Endothelial cell of umbilical vein (primary cell): ENCODE data around the gene IL9. TPM values are rescaled to one million over a fixed set of nuclear protein-coding genes. Genes with fewer than 3 reads are reported as not detected.
"Not testable (repeated sequence)": the region's sequence is repeated elsewhere in the genome, so short reads cannot be mapped to it uniquely, and the experiment has no call there.

ENCODE experiments used
- BruUV-seq: library from RNA; stranded (reverse); fragments of 400-500 nt; replicated peaks from 2 replicates; lab custom pipeline; 2021; lab: Mats Ljungman, UMichigan
- CTCF ChIA-PET: fragments of 300-600, 350-600 bp; sonication (Branson Sonifier 250); formaldehyde crosslinking; loops from one replicate; lab custom pipeline; 2021; ENCODE audit warnings: antibody characterized with exemption, inconsistent platforms; lab: Charles Lee
- POLR2A ChIA-PET: fragments of 300-600, 350-600 bp; sonication (Branson Sonifier 250); formaldehyde crosslinking; loops from one replicate; lab custom pipeline; 2021; ENCODE audit warnings: antibody characterized with exemption, inconsistent platforms; lab: Charles Lee
- DNase-seq: peaks from one replicate; pipeline ENCODE4 v3.0.0-alpha.2; 2011; ENCODE audit warnings: low read depth, low spot score
- FAIRE-seq: peaks from 2 replicates; lab custom pipeline; 2011; peaks lifted over from hg19 to GRCh38; lab: Jason Lieb, UNC
- H2AFZ ChIP-seq: 2 replicates; pipeline ENCODE4 v1.6.0; 2012; ENCODE audit warnings: low read depth, low read length, control low read depth, inconsistent platforms
- H3K27ac ChIP-seq: 2 replicates; pipeline ENCODE4 v1.5.1; 2011; ENCODE audit warnings: low read depth, mild to moderate bottlenecking, control low read depth, low read length, moderate library complexity; ENCODE audit not compliant: insufficient read depth
- H3K27me3 ChIP-seq, 2 experiments: 2 replicates each; pipeline versions ENCODE4 v1.6.0 to v1.6.1; 2011; ENCODE audit warnings: low read length in 2 of 2, mixed read lengths in 1 of 2; ENCODE audit not compliant: control insufficient read depth in 2 of 2, insufficient read depth in 2 of 2
- H3K36me3 ChIP-seq, 2 experiments: 2 replicates in 1 of 2; 3 replicates in 1 of 2; pipeline ENCODE4 v1.5.1; 2011; ENCODE audit warnings: low read length in 2 of 2, mild to moderate bottlenecking in 1 of 2, moderate library complexity in 1 of 2; ENCODE audit not compliant: control insufficient read depth in 2 of 2, insufficient read depth in 2 of 2; ENCODE audit errors: extremely low read depth in 1 of 2
- H3K4me1 ChIP-seq: 3 replicates; pipeline ENCODE4 v1.5.1; 2011; ENCODE audit warnings: mild to moderate bottlenecking, low read length; ENCODE audit not compliant: control insufficient read depth, insufficient read depth; ENCODE audit errors: extremely low read depth
- H3K4me2 ChIP-seq: 2 replicates; pipeline ENCODE4 v1.6.1; 2011; ENCODE audit warnings: low read length, control low read depth, mixed read lengths; ENCODE audit not compliant: insufficient read depth
- H3K4me3 ChIP-seq, 3 experiments: fragments of 200-600 bp in 1 of 3; sonication (generic), shearing (Covaris generic) in 1 of 3; replicated peaks in 1 of 3; 2 replicates each; pipeline ENCODE4 v1.5.1; 2011 to 2016; ENCODE audit warnings: control low read depth in 3 of 3, low read length in 3 of 3, mild to moderate bottlenecking in 2 of 3, inconsistent platforms in 1 of 3, low read depth in 1 of 3, moderate library complexity in 1 of 3; ENCODE audit not compliant: insufficient read depth in 1 of 3
- H3K79me2 ChIP-seq: 2 replicates; pipeline ENCODE4 v1.6.0; 2012; ENCODE audit warnings: low read length, inconsistent platforms; ENCODE audit not compliant: control insufficient read depth, insufficient read depth
- H3K9ac ChIP-seq: replicated peaks from 2 replicates; pipeline ENCODE3; 2011; ENCODE audit warnings: low read length, control low read depth; ENCODE audit not compliant: insufficient read depth; ENCODE audit errors: extremely low read depth
- H3K9me1 ChIP-seq: replicated peaks from 3 replicates; pipeline ENCODE4 v1.6.0; 2011; ENCODE audit warnings: mild to moderate bottlenecking, low read length; ENCODE audit not compliant: control insufficient read depth, insufficient read depth; ENCODE audit errors: extremely low read depth
- H3K9me3 ChIP-seq: replicated peaks from 2 replicates; pipeline ENCODE4 v1.5.1; 2012; ENCODE audit warnings: low read length, inconsistent platforms; ENCODE audit not compliant: control insufficient read depth, insufficient read depth
- H4K20me1 ChIP-seq: replicated peaks from 2 replicates; pipeline ENCODE3; 2011; ENCODE audit warnings: mild to moderate bottlenecking, low read length; ENCODE audit not compliant: control insufficient read depth, insufficient read depth; ENCODE audit errors: extremely low read depth
- EZH2 ChIP-seq: IDR thresholded peaks from 2 replicates; pipeline ENCODE4 v1.6.1; 2012; ENCODE audit warnings: borderline replicate concordance, low read depth, mild to moderate bottlenecking, moderate library complexity, low read length, inconsistent platforms; ENCODE audit not compliant: severe bottlenecking
- FOS ChIP-seq: IDR thresholded peaks from 2 replicates; pipeline ENCODE4 v1.6.1; 2011; ENCODE audit warnings: mild to moderate bottlenecking, low read length, moderate library complexity, borderline replicate concordance; ENCODE audit not compliant: insufficient read depth
- GATA2 ChIP-seq: IDR thresholded peaks from 2 replicates; pipeline ENCODE4 v1.7.0; 2011; ENCODE audit warnings: low read depth, mild to moderate bottlenecking, moderate library complexity, mixed read lengths, low read length; ENCODE audit not compliant: insufficient read length, insufficient read depth
- JUN ChIP-seq: IDR thresholded peaks from 2 replicates; pipeline ENCODE4 v1.6.1; 2011; ENCODE audit warnings: borderline replicate concordance, low read depth; ENCODE audit not compliant: insufficient read length, insufficient read depth
- MYC ChIP-seq: IDR thresholded peaks from one replicate; pipeline ENCODE4 v1.6.1; 2011; ENCODE audit warnings: mild to moderate bottlenecking, low read depth, low read length
- POLR2A ChIP-seq: IDR thresholded peaks from 2 replicates; pipeline ENCODE4 v1.6.1; 2012; ENCODE audit warnings: low read depth, mild to moderate bottlenecking, control low read depth, low read length
- POLR2AphosphoS5 ChIP-seq: IDR thresholded peaks from 2 replicates; pipeline ENCODE4 v1.6.1; 2012; ENCODE audit warnings: low read depth, mild to moderate bottlenecking, control low read depth, low read length, moderate library complexity; ENCODE audit not compliant: insufficient read depth
- dilution Hi-C: fragments of 300-500 bp; cut with MboI; formaldehyde crosslinking; loops from one replicate; pipeline ENCODE4 v1.15.0; 2019; ENCODE audit warnings: low sequenced_read_pairs; ENCODE audit not compliant: extremely low pct_ligation_motif_present
- intact Hi-C: fragments of 100-400 bp; cut with micrococcal nuclease; formaldehyde crosslinking; loops from one replicate; pipeline ENCODE4 v1.10.0; 2022
- polyA plus RNA-seq, 4 experiments: library from polyadenylated mRNA; depleted of rRNA in 3 of 4; stranded (reverse) in 3 of 4; unstranded in 1 of 4; fragments of >200 nt; gene quantifications; 2 replicates each; pipeline versions ENCODE4 v1.2.1 to v1.2.3, GENCODE V29; 2011 to 2012; ENCODE audit warnings: missing spikeins in 1 of 4
- total RNA-seq: library from RNA; stranded (reverse); gene quantifications from 2 replicates; pipeline ENCODE4 v1.2.3, GENCODE V29; 2021
- TF ChIP-seq, protein P1 (sequence below), 2 donors: IDR thresholded peaks; 1 replicate in 1 of 2; 2 replicates in 1 of 2; pipeline ENCODE4 v1.5.1; 2011; ENCODE audit warnings: low read length in 2 of 2, mild to moderate bottlenecking in 2 of 2, moderate library complexity in 2 of 2, control low read depth in 1 of 2, inconsistent platforms in 1 of 2, low read depth in 1 of 2; ENCODE audit not compliant: insufficient read depth in 1 of 2; ENCODE audit errors: extremely low read depth in 1 of 2
- TF ChIP-seq, protein P2 (sequence below): IDR thresholded peaks from 2 replicates; pipeline ENCODE4 v1.6.1; 2011; ENCODE audit not compliant: insufficient read depth, insufficient read length

IL9 gene
- total and polyA plus RNA-seq, 2 donors (not counting 3 experiments of a cell fraction or from before 2014, with no cell fraction given): not detected

DNA sequence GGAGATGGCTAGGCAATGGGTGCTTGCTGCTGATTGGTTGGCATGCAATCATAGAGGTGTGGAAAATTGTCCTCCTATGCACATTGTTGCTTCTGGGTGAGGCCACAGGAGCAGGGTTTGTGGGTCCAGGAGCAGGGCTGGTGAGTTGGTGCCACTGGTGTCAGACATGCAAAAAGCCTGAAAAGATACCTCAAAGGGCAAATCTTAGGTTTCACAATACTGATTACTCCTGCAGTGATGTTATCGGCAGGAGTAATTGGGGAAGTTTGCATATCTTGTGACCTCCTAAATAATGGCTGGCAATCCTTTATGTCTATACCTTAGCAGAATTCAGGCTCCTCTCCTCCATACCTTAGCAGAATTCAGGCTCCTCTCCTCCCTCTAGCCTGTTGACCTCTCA, 36.0 kb downstream of the IL9 start:
- CTCF ChIA-PET: no interaction called here
- Histone ChIP-seq H3K27me3 (peaks cover 0 to 2% of the 10 kb centered on the region in 2 experiments), H3K36me3 (no peaks in the 10 kb centered on the region), H4K20me1 (no peaks in the 10 kb centered on the region), H3K9ac (no peak overlapping the region), H3K4me1 (no peaks in the 10 kb centered on the region), H3K27ac (no peak overlapping the region), H3K4me3 (no peak overlapping the region), H3K79me2 (no peaks in the 10 kb centered on the region), H3K9me3 (no peaks in the 10 kb centered on the region), H3K9me1 (no peaks in the 10 kb centered on the region), H3K4me2 (no peak overlapping the region), H2AFZ (no peak overlapping the region)
- intact Hi-C loops (no loop called here), dilution Hi-C loops (no loop called here)
- BruUV-seq: no TSS peak
- POLR2A ChIA-PET: no interaction called here
- FAIRE-seq: no peak
- no peak for DNase-seq
- TF ChIP-seq, protein P1, sequence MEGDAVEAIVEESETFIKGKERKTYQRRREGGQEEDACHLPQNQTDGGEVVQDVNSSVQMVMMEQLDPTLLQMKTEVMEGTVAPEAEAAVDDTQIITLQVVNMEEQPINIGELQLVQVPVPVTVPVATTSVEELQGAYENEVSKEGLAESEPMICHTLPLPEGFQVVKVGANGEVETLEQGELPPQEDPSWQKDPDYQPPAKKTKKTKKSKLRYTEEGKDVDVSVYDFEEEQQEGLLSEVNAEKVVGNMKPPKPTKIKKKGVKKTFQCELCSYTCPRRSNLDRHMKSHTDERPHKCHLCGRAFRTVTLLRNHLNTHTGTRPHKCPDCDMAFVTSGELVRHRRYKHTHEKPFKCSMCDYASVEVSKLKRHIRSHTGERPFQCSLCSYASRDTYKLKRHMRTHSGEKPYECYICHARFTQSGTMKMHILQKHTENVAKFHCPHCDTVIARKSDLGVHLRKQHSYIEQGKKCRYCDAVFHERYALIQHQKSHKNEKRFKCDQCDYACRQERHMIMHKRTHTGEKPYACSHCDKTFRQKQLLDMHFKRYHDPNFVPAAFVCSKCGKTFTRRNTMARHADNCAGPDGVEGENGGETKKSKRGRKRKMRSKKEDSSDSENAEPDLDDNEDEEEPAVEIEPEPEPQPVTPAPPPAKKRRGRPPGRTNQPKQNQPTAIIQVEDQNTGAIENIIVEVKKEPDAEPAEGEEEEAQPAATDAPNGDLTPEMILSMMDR (IDR thresholded peaks at IDR 0.05; ENCODE audit: extremely low read depth in 1 of 2, insufficient read depth in 1 of 2, low read depth in 1 of 2, low read length in 2 of 2): no peak
- no peak for TF ChIP-seq GATA2
- TF ChIP-seq, protein P2, sequence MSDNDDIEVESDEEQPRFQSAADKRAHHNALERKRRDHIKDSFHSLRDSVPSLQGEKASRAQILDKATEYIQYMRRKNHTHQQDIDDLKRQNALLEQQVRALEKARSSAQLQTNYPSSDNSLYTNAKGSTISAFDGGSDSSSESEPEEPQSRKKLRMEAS: no peak
- no peak for TF ChIP-seq FOS
- no peak for TF ChIP-seq POLR2A
- no peak for TF ChIP-seq MYC
- no peak for TF ChIP-seq POLR2AphosphoS5
- no peak for TF ChIP-seq EZH2
- TF ChIP-seq JUN: no peak

DNA sequence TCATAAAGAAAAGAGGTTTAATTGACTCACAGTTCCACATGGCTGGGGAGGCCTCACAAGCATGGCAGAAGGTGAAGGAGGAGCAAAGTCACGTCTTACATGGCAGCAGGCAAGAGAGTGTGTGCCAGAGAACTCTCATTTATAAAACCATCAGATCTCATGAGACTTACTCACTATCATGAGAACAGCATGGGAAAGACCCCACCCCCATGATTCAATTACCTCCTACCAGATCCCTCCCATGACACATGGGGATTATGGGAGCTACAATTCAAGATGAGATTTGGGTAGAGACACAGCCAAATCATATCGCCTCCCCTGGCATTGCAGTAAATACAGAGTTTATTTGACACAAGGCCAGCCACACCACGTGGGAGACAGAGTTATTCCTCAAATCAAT, 36.5 kb downstream of the IL9 start:
- H3K36me3 ChIP-seq, H3K9me3 ChIP-seq, H3K9me1 ChIP-seq, intact Hi-C loops, CTCF ChIA-PET, H4K20me1 ChIP-seq, H3K27me3 ChIP-seq, DNase-seq, H3K4me2 ChIP-seq, BruUV-seq, H2AFZ ChIP-seq, H3K4me3 ChIP-seq, dilution Hi-C loops, H3K79me2 ChIP-seq, POLR2A ChIA-PET, H3K4me1 ChIP-seq, FAIRE-seq, H3K27ac ChIP-seq, H3K9ac ChIP-seq: not testable (repeated sequence)
